CD4-positive, CD25-positive, alpha-beta regulatory T cell (primary cell): ENCODE results near the gene PPP1R12C. TPM values are rescaled to one million over a fixed set of nuclear protein-coding genes. Genes with fewer than 3 reads are reported as not detected.

Experiments
- ATAC-seq, 2 donors: fragments of 150-1000 bp; cut with Tn5 transposase; one replicate each; pipeline ENCODE4 v1.10.0; 2021; ENCODE audit warnings: low read depth in 2 of 2, moderate number of reproducible peaks in 2 of 2, moderate library complexity in 1 of 2
- DNase-seq, 3 donors: peaks; one replicate each; pipeline versions ENCODE4 v3.0.0 to v3.0.0-alpha.2; 2012 to 2022; ENCODE audit warnings: mixed read lengths in 1 of 3
- H3K27ac ChIP-seq: one replicate; pipeline ENCODE4 v1.7.0; 2013; ENCODE audit warnings: mild to moderate bottlenecking, low read length; ENCODE audit not compliant: insufficient read depth, poor library complexity, severe bottlenecking
- H3K27me3 ChIP-seq: one replicate; pipeline ENCODE4 v1.7.0; 2013; ENCODE audit warnings: low read length; ENCODE audit not compliant: control insufficient read depth, insufficient read depth
- H3K36me3 ChIP-seq: one replicate; pipeline ENCODE4 v1.7.0; 2013; ENCODE audit warnings: mild to moderate bottlenecking, low read length, moderate library complexity; ENCODE audit not compliant: control insufficient read depth, insufficient read depth
- H3K4me1 ChIP-seq: 2 replicates; pipeline ENCODE4 v1.7.0; 2013; ENCODE audit warnings: mild to moderate bottlenecking, low read length; ENCODE audit not compliant: insufficient read depth, control insufficient read depth, poor library complexity, severe bottlenecking
- H3K4me3 ChIP-seq: one replicate; pipeline ENCODE4 v1.7.0; 2013; ENCODE audit warnings: low read depth, mild to moderate bottlenecking, low read length, moderate library complexity
- H3K9me3 ChIP-seq, 2 experiments: 1 replicate in 1 of 2; 2 replicates in 1 of 2; pipeline ENCODE4 v1.7.0; 2013; ENCODE audit warnings: low read length in 2 of 2, mild to moderate bottlenecking in 1 of 2, moderate library complexity in 1 of 2; ENCODE audit not compliant: control insufficient read depth in 2 of 2
- H3K27ac Mint-ChIP-seq, 3 donors: one replicate each; pipeline ENCODE4 v1.8.0; 2020 to 2022; ENCODE audit warnings: mild to moderate bottlenecking in 3 of 3, mixed read lengths in 3 of 3, moderate library complexity in 2 of 3
- H3K27me3 Mint-ChIP-seq: one replicate; pipeline ENCODE4 v1.8.0; 2022; ENCODE audit warnings: mild to moderate bottlenecking, mixed read lengths
- H3K36me3 Mint-ChIP-seq: one replicate; pipeline ENCODE4 v1.8.0; 2020; ENCODE audit warnings: mixed read lengths
- H3K4me1 Mint-ChIP-seq, 4 donors: one replicate each; pipeline ENCODE4 v1.8.0; 2020 to 2022; ENCODE audit warnings: mixed read lengths in 4 of 4, mild to moderate bottlenecking in 1 of 4
- H3K4me3 Mint-ChIP-seq, 4 donors: one replicate each; pipeline ENCODE4 v1.8.0; 2020 to 2022; ENCODE audit warnings: mild to moderate bottlenecking in 4 of 4, mixed read lengths in 4 of 4, moderate library complexity in 3 of 4
- H3K9me3 Mint-ChIP-seq, 7 donors: one replicate each; pipeline ENCODE4 v1.8.0; 2020 to 2022; ENCODE audit warnings: mixed read lengths in 7 of 7, mild to moderate bottlenecking in 3 of 7, moderate library complexity in 2 of 7
- polyA plus RNA-seq, 4 donors: library from polyadenylated mRNA; unstranded; fragments of 300-500 nt; fragmentation: Illumina TruSeq; gene quantifications; one replicate each; pipeline ENCODE4 v1.2.3, GENCODE V29; 2021
- total RNA-seq: library from RNA; stranded (reverse); gene quantifications from one replicate; pipeline ENCODE4 v1.2.3, GENCODE V29; 2022

The PPP1R12C gene
- total and polyA plus RNA-seq, 5 donors from 2014 or later = 2.2 to 191 (median 3.8) TPM

DNA sequence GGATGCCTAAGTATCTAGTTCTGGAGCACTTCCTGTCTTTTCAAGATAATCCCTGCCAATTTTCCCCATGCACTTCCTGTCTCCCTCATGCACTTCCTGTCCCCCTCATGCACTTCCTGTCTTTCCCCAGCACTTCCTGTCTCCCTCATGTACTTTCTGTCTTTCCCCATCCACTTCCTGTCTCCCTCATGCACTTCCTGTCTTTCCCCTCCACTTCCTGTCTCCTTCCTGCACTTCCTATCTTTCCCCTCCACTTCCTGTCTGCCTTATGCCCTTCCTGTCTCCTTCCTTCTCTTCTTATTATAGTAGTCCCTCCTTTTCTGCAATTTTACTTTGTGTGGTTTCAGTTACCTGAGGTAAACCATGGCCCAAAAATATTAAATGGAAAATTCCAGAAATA, 34.6 kb upstream of the PPP1R12C start:
- Histone ChIP-seq H3K9me3 (peaks cover 2 to 13% of the 10 kb centered on the region in 2 experiments), H3K4me1 (peaks cover 12% of the 10 kb centered on the region), H3K36me3 (no peaks in the 10 kb centered on the region), H3K4me3 (no peak overlapping the region), H3K27ac (peak overlapping the region; percentile 57), H3K27me3 (no peaks in the 10 kb centered on the region)
- peak overlapping the region in 1 of 4 donors; percentile 52 for H3K4me3 Mint-ChIP-seq
- H3K9me3 Mint-ChIP-seq = peaks cover 0 to 18% (median 1%) of the 10 kb centered on the region in 7 donors
- peaks cover 36% of the 10 kb centered on the region for H3K27me3 Mint-ChIP-seq
- peak overlapping the region in 2 of 3 donors; percentile 51 to 83 for H3K27ac Mint-ChIP-seq
- ATAC-seq (no peak), DNase-seq (peak in 1 of 3 donors; percentile 23)
- H3K36me3 Mint-ChIP-seq = no peaks in the 10 kb centered on the region
- peaks cover 0 to 39% (median 15%) of the 10 kb centered on the region in 4 donors for H3K4me1 Mint-ChIP-seq

GRCh38 chr19:55149078-55150003, 31.9 kb upstream of the PPP1R12C start, which contains the start of gene TNNT1:
Gene TNNT1, minus strand, starts transcription at chr19:55149206. Its CDS starts 2,049 bp downstream, at chr19:55147157.
- no peak for DNase-seq
- Histone ChIP-seq H3K36me3 (no peaks in the 10 kb centered on the region), H3K4me1 (peaks cover 10% of the 10 kb centered on the region), H3K27ac (no peak within 1 kb of the TSS), H3K27me3 (peaks cover 5% of the 10 kb centered on the region), H3K9me3 (peaks cover 2 to 8% of the 10 kb centered on the region in 2 experiments), H3K4me3 (no peak within 1 kb of the TSS)
- H3K4me1 Mint-ChIP-seq = peaks cover 0 to 34% (median 13%) of the 10 kb centered on the region in 4 donors
- H3K9me3 Mint-ChIP-seq = peaks cover 0 to 16% (median 1%) of the 10 kb centered on the region in 7 donors
- no peak within 1 kb of the TSS for H3K4me3 Mint-ChIP-seq
- H3K27me3 Mint-ChIP-seq = peaks cover 43% of the 10 kb centered on the region
- peak within 1 kb of the TSS in 1 of 3 donors; percentile 89 for H3K27ac Mint-ChIP-seq
- no peak for ATAC-seq
- no peaks in the 10 kb centered on the region for H3K36me3 Mint-ChIP-seq

GRCh38 chr19:55147545-55148251, 30.3 kb upstream of the PPP1R12C start:
- ATAC-seq (no peak), DNase-seq (no peak)
- Mint-ChIP-seq H3K9me3 (peaks cover 0 to 11% (median 1%) of the 10 kb centered on the region in 7 donors), H3K4me1 (peaks cover 0 to 20% (median 6%) of the 10 kb centered on the region in 4 donors), H3K4me3 (no peak overlapping the region), H3K27ac (no peak overlapping the region), H3K36me3 (no peaks in the 10 kb centered on the region), H3K27me3 (peaks cover 54% of the 10 kb centered on the region)
- H3K4me1 ChIP-seq = peaks cover 5% of the 10 kb centered on the region
- no peak overlapping the region for H3K4me3 ChIP-seq
- H3K27ac ChIP-seq = no peak overlapping the region
- H3K9me3 ChIP-seq = peaks cover 2 to 8% of the 10 kb centered on the region in 2 experiments
- H3K36me3 ChIP-seq = no peaks in the 10 kb centered on the region
- peaks cover 10% of the 10 kb centered on the region for H3K27me3 ChIP-seq

DNA sequence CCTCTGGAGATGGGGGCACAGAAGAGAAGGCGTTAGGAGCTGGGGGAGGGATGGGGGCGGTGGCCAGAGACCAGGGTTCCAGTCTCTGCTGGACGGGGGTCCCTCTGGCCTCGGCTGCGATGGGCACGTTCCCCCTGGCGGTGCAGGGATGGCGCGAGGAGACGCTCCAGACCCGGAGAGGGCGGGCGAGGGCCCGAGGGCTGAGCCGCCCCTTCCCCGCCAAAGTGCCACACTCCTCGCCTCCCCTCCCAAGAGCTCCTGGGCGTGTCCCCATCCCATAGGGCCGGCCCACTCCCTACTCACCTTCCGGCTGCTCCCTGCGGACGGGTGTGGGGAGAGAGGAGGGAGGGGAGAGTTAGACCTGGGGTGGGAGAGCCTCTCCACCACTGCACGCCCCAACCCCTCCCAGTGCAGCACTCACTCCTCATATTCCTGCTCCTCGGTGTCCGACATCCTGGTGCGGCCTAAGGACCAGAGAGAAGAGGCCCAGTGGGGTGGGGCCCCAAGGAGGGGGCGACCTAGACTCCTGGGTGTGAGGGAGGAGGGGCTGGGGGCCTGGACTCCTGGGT, 29.4 kb upstream of the PPP1R12C start:
- H3K4me1 ChIP-seq = peaks cover 5% of the 10 kb centered on the region
- peaks cover under 1 to 3% of the 10 kb centered on the region in 2 experiments for H3K9me3 ChIP-seq
- Mint-ChIP-seq H3K27me3 (peaks cover 61% of the 10 kb centered on the region), H3K9me3 (peaks cover 0 to 5% (median 0%) of the 10 kb centered on the region in 7 donors), H3K4me1 (peaks cover 0 to 14% (median 2%) of the 10 kb centered on the region in 4 donors), H3K27ac (no peak overlapping the region), H3K36me3 (no peaks in the 10 kb centered on the region), H3K4me3 (no peak overlapping the region)
- no peaks in the 10 kb centered on the region for H3K36me3 ChIP-seq
- H3K27ac ChIP-seq = no peak overlapping the region
- peaks cover 10% of the 10 kb centered on the region for H3K27me3 ChIP-seq
- no peak overlapping the region for H3K4me3 ChIP-seq
- DNase-seq (no peak), ATAC-seq (no peak)

- ATAC-seq (no peak), DNase-seq (peak in 1 of 3 donors; percentile 26)
- H3K36me3 Mint-ChIP-seq = no peaks in the 10 kb centered on the region
- peak overlapping the region in 1 of 4 donors; percentile 28 for H3K4me3 Mint-ChIP-seq
- Histone ChIP-seq H3K27me3 (peaks cover 10% of the 10 kb centered on the region), H3K27ac (no peak overlapping the region), H3K9me3 (no peaks in the 10 kb centered on the region), H3K4me3 (no peak overlapping the region), H3K4me1 (peaks cover 5% of the 10 kb centered on the region), H3K36me3 (no peaks in the 10 kb centered on the region)
- no peak overlapping the region for H3K27ac Mint-ChIP-seq
- H3K9me3 Mint-ChIP-seq = peaks cover 0 to 4% (median 0%) of the 10 kb centered on the region in 7 donors
- peaks cover 0 to 10% (median under 1%) of the 10 kb centered on the region in 4 donors for H3K4me1 Mint-ChIP-seq
- H3K27me3 Mint-ChIP-seq = peaks cover 67% of the 10 kb centered on the region
Observed at GRCh38 chr19:55146078-55146704, 28.8 kb upstream of the PPP1R12C start.

DNA sequence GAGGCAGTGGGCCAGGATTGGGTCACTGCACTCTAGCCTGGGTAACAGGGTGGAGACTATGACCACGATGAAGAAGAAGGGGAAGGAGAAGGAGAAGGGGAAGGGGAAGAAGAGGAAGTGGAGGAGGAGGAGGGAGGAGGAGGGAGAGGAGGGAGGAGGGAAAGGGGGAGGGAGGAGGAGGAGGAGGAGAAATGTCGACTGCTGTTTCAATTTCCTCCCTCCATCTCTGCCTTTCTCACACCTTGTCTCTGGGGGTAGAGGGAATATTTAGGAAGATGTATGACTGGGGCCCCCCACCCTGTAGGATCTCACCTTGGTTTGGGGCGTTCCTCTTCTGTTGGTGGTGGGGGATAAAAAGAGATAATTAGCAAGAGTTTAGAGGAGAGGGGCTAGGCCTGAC, 27.8 kb upstream of the PPP1R12C start:
- Histone ChIP-seq H3K36me3 (no peaks in the 10 kb centered on the region), H3K4me3 (no peak overlapping the region), H3K27me3 (peaks cover 10% of the 10 kb centered on the region), H3K9me3 (no peaks in the 10 kb centered on the region), H3K4me1 (peaks cover 5% of the 10 kb centered on the region), H3K27ac (no peak overlapping the region)
- DNase-seq = no peak
- H3K4me3 Mint-ChIP-seq = no peak overlapping the region
- ATAC-seq = no peak
- peaks cover 0 to 2% (median 0%) of the 10 kb centered on the region in 7 donors for H3K9me3 Mint-ChIP-seq
- no peaks in the 10 kb centered on the region for H3K36me3 Mint-ChIP-seq
- peaks cover 71% of the 10 kb centered on the region for H3K27me3 Mint-ChIP-seq
- peaks cover 0 to 8% (median 1%) of the 10 kb centered on the region in 4 donors for H3K4me1 Mint-ChIP-seq
- no peak overlapping the region for H3K27ac Mint-ChIP-seq

DNA sequence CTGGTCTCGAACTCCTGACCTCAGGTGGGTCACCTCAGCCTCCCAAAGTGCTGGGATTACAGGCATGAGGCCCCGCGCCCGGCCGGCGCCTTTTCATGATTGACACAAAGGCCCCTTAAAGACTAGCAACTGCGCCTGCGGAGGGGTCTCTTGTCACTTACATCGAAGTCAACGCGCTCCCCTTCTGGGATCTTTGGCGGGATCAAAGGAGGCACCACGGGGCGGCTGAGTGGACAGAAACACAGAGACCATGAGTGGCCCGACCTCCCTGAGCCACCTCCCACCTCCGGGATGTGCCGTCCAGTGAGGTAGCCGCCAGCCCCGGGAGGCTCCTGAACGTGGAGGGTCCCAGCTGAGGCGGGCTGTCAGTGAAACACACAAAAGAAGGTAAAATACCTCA, 24.3 kb upstream of the PPP1R12C start:
- no peaks in the 10 kb centered on the region for H3K9me3 ChIP-seq
- Mint-ChIP-seq H3K4me1 (peaks cover 0 to 8% (median 1%) of the 10 kb centered on the region in 4 donors), H3K27ac (no peak overlapping the region), H3K9me3 (no peaks in the 10 kb centered on the region), H3K4me3 (no peak overlapping the region), H3K27me3 (peaks cover 54% of the 10 kb centered on the region), H3K36me3 (no peaks in the 10 kb centered on the region)
- no peak overlapping the region for H3K27ac ChIP-seq
- DNase-seq (no peak), ATAC-seq (no peak)
- no peaks in the 10 kb centered on the region for H3K36me3 ChIP-seq
- no peak overlapping the region for H3K4me3 ChIP-seq
- peaks cover 5% of the 10 kb centered on the region for H3K4me1 ChIP-seq
- H3K27me3 ChIP-seq = peaks cover 13% of the 10 kb centered on the region
